Cortex of kidney (tissue), 1 donor: Measurements from ENCODE around the gene FANK1.
"Not testable (repeated sequence)": the region's sequence is repeated elsewhere in the genome, so short reads cannot be mapped to it uniquely, and the experiment has no call there.

Experiments
- DNase-seq: peaks from one replicate; lab custom pipeline; 2025; lab: John Stamatoyannopoulos, UW

The FANK1 gene

GRCh38 chr10:125928928-125929585 lies 32.7 kb downstream of the FANK1 start:
- no peak for DNase-seq

DNA sequence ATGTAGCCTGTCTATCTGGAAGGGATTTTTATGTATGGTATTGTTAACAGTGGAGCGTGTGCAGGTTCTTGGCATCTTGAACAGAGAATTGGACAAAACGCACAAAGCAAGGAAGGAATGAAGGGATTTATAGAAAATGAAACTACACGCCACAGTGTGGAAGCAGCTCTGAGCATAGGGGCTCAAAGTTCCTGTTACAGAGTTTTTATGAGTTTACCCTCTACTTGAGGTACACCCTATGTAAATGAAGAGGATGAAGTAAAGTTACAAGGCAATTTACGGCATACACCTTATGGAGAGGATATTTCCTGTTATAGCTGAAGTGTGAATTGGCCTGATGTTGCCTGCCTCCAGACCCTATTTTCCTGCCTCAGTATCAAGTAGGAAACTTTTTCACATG lies 33.3 kb downstream of the FANK1 start:
- no peak for DNase-seq

DNA sequence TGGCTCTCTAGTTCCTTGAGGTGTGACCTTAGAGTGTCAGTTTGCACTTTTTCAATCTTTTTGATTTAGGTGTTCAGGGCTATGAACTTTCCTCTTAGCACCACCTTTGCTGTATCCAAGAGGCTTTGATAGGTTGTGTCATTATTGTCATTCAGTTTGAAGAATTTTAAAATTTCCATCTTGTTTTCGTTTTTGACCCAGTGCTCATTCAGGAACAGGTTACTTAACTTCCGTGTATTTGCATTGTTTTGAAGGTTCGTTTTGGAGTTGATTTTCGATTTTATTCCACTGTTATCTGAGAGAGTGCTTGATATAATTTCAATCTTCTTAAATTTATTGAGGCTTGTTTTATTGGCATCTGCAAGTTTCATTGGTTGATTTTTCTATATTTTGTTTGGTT lies 37.3 kb downstream of the FANK1 start:
- no peak for DNase-seq

- no peak for DNase-seq
Observed at GRCh38 chr10:125936331-125936730, 40.0 kb downstream of the FANK1 start.

GRCh38 chr10:125940515-125940914 lies 44.2 kb downstream of the FANK1 start:
- no peak for DNase-seq

GRCh38 chr10:125951290-125951689 lies 54.9 kb downstream of the FANK1 start:
- no peak for DNase-seq

- DNase-seq = no peak
Observed at GRCh38 chr10:125953778-125954385, 57.5 kb downstream of the FANK1 start.

- DNase-seq = no peak
Observed at GRCh38 chr10:125955766-125956165, 59.4 kb downstream of the FANK1 start.

DNA sequence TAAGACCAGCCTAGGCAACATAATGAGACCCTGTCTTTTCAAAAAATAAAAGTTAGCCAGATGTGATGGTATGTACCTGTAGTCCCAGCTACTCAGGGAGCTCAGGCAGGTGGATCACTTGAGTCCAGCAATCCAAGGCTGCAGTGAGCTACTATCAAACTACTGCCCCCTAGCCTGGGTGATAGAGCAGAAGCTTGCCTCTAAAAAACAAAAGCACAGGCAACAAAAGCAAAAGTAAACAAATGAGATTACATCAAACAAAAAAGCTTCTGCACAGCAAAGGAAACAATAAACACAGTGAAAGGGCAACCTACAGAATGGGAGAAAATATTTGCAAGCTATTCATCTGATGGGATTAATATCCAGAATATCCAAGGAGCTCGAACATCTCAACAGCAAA lies 65.4 kb downstream of the FANK1 start:
- DNase-seq = no peak

DNA sequence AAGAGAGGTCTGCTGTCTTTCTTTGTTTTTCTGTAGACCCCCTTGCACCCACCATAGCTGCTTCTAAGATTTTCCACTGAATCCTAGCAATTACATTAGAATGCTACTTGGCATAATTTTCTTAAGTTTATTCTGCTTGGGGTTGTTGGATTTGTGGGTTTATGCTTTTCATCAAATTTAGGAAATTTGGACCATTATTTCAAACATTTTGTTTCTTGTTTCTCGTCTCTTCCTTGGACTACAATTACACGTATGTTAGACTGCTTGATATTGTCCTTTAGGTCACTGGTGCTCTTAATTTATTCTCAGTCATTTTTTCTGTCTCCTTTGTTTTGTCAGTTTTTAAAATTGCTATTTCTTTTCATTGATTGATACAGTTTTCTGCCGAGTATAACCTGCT lies 65.8 kb downstream of the FANK1 start:
- DNase-seq = no peak

DNA sequence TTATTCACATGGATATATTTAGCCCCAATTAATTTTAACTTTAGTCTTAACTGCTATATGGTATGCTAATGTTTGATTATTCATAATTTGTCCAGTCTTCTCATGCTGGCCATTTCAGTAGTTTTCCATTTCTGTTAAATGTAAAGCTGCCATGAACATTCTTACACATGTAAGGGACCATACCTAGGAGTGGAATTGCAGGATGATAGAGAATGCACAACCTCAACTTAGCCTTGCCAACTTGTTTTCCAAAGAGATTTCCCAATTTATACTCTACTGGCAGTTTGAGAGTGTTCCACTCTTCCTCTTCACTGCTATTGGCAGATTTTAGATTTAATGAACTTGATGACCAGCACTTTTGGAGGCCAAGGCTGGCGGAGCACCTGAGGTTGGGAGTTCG lies 68.2 kb downstream of the FANK1 start:
- DNase-seq = no peak

DNA sequence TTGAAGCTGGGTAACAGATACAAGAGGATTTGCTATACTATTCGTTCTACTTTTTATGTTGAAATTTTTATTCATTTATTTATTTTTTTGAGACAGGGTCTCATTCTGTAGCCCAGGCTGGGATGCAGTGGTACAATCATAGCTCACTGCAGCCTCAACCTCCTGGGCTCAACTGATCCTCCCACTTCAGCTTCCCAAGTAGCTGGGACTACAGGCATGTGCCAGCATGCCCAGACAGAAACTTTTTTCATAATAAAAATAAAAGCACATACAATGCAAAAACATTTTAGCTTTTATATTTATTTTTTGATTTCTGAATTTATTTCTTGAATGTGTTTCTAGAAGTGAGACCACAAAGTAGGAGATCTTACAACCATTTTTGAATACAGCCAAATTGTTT lies 71.2 kb downstream of the FANK1 start:
- no peak for DNase-seq

DNA sequence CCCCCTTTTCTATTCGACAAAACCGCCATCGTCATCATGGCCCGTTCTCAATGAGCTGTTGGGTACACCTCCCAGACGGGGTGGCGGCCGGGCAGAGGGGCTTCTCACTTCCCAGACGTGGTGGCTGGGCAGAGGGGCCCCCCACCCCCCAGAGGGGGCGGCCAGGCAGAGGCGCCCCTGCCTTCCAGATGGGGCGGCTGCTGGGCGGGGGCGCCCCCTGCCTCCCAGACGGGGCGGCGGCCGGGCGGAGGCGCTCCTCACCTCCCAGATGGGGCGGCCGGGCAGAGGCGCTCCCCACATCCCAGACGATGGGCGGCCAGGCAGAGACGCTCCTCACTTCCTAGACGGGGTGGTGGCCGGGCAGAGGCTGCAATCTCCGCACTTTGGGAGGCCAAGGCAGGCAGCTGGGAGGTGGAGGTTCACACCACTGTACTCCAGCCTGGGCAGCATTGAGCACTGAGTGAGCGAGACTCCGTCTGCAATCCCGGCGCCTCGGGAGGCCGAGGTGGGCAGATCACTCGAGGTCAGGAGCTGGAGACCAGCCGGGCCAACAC lies 73.8 kb downstream of the FANK1 start:
- not testable (repeated sequence) for DNase-seq

GRCh38 chr10:125976960-125977605 lies 80.7 kb downstream of the FANK1 start:
- no peak for DNase-seq

DNA sequence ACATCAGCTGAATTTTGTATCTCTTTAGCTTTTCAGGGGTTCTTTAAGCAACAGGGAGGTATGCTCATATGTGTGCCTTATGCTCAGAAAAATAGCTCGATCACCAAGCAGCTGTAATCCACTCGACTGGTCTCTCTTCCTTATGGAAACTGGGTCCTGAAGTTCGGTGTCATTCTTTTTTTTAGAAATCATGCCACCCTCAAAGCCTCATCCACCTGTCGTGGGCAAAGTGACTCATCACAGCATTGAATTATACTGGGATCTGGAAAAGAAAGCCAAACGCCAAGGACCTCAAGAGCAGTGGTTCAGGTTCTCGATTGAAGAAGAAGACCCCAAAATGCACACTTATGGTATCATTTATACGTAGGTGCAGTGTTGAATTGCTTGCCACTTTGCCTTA lies 83.6 kb downstream of the FANK1 start:
- DNase-seq = no peak

DNA sequence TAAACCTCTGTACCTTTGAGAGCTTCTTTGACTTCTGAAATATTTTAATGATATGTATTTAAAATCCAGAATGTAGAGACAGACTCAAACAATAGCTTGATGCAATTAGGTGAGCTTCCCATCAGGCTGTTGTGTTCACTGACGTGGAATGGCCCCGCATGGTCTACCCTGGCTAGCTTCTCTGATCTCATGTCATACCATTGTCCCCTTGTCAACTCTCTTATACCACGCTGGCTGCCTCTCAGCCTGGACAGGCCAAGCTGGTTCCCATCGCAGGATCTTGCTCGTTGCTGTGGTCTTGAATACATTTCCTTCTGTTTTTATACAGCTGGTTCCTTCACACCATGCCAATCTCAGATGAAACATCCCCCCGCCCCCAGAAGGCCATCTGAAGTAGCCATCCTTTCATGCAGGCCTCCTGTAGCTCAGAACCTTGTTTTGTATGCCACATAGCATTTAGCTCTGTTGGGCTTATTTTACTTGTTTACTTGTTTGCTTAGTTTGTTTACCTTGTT lies 84.2 kb downstream of the FANK1 start:
- no peak for DNase-seq

DNA sequence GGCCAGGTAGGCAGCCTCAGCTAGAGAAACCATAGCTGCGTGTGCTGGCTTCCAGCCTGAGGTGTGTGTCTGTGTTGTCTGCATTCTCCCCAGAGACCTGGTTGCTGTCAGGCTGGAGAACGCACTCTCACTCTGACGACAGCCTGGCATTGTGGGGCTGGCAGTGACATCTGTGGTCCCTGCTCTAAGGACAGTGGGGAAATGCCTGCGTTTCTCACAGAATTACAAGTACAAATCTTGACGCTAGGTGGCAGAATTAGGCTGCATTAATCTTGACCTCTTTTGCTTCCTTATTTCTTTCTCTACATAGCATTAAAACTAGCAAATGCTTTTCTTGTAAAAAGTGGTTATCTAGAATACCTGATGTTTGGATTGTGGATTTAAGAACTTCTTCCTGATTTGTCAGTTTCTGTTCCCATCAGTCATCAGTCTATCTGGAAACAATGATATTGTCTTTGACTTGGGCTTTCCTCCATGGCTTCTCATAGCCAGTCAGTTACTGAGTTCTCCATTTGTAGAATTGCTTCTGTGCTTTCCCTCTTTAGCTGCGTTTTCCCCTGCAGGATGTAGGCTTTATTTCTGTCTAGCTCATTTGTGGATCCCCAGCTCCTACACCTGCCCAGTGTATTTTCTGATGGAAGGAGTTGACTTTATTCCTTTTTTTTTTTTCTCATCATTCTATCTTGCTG lies 86.0 kb downstream of the FANK1 start:
- no peak for DNase-seq

GRCh38 chr10:125983161-125983560 lies 86.8 kb downstream of the FANK1 start:
- DNase-seq = no peak

DNA sequence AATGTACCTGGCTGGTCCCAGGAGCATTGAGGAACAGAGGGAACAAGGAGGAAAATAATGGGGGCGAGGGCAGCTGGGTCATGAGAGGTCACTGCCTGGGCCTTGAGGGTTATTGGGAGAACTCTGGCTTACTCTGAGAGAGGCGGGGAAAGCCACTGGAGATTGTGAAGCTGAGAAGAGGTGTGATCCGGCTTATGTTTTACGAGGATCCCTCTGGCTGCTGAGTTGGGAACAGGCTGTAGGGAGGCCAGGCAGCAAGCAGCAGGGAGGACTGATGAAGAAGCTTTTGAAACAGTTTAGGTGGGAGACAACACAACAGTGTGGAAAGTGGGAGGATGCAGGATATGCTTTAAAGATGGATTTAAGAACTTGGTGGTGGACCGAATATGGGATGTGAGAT lies 87.3 kb downstream of the FANK1 start:
- DNase-seq = no peak

GRCh38 chr10:125984346-125984745 lies 88.0 kb downstream of the FANK1 start:
- DNase-seq = no peak

- no peak for DNase-seq
Observed at GRCh38 chr10:125984865-125985495, 88.6 kb downstream of the FANK1 start.
